Endothelial cell of umbilical vein (primary cell): ENCODE results near the gene HECTD4. TPM values are rescaled to one million over a fixed set of nuclear protein-coding genes. Genes with fewer than 3 reads are reported as not detected.

Experiments
- BruUV-seq: library from RNA; stranded (reverse); fragments of 400-500 nt; replicated peaks from 2 replicates; lab custom pipeline; 2021; lab: Mats Ljungman, UMichigan
- CTCF ChIA-PET: fragments of 300-600, 350-600 bp; sonication (Branson Sonifier 250); formaldehyde crosslinking; loops from one replicate; lab custom pipeline; 2021; ENCODE audit warnings: antibody characterized with exemption, inconsistent platforms; lab: Charles Lee
- POLR2A ChIA-PET: fragments of 300-600, 350-600 bp; sonication (Branson Sonifier 250); formaldehyde crosslinking; loops from one replicate; lab custom pipeline; 2021; ENCODE audit warnings: antibody characterized with exemption, inconsistent platforms; lab: Charles Lee
- DNase-seq: peaks from one replicate; pipeline ENCODE4 v3.0.0-alpha.2; 2011; ENCODE audit warnings: low read depth, low spot score
- FAIRE-seq: peaks from 2 replicates; lab custom pipeline; 2011; peaks lifted over from hg19 to GRCh38; lab: Jason Lieb, UNC
- H2AFZ ChIP-seq: 2 replicates; pipeline ENCODE4 v1.6.0; 2012; ENCODE audit warnings: low read depth, low read length, control low read depth, inconsistent platforms
- H3K27ac ChIP-seq: 2 replicates; pipeline ENCODE4 v1.5.1; 2011; ENCODE audit warnings: low read depth, mild to moderate bottlenecking, control low read depth, low read length, moderate library complexity; ENCODE audit not compliant: insufficient read depth
- H3K27me3 ChIP-seq, 2 experiments: 2 replicates each; pipeline versions ENCODE4 v1.6.0 to v1.6.1; 2011; ENCODE audit warnings: low read length in 2 of 2, mixed read lengths in 1 of 2; ENCODE audit not compliant: control insufficient read depth in 2 of 2, insufficient read depth in 2 of 2
- H3K36me3 ChIP-seq, 2 experiments: 2 replicates in 1 of 2; 3 replicates in 1 of 2; pipeline ENCODE4 v1.5.1; 2011; ENCODE audit warnings: low read length in 2 of 2, mild to moderate bottlenecking in 1 of 2, moderate library complexity in 1 of 2; ENCODE audit not compliant: control insufficient read depth in 2 of 2, insufficient read depth in 2 of 2; ENCODE audit errors: extremely low read depth in 1 of 2
- H3K4me1 ChIP-seq: 3 replicates; pipeline ENCODE4 v1.5.1; 2011; ENCODE audit warnings: mild to moderate bottlenecking, low read length; ENCODE audit not compliant: control insufficient read depth, insufficient read depth; ENCODE audit errors: extremely low read depth
- H3K4me2 ChIP-seq: 2 replicates; pipeline ENCODE4 v1.6.1; 2011; ENCODE audit warnings: low read length, control low read depth, mixed read lengths; ENCODE audit not compliant: insufficient read depth
- H3K4me3 ChIP-seq, 3 experiments: fragments of 200-600 bp in 1 of 3; sonication (generic), shearing (Covaris generic) in 1 of 3; replicated peaks in 1 of 3; 2 replicates each; pipeline ENCODE4 v1.5.1; 2011 to 2016; ENCODE audit warnings: control low read depth in 3 of 3, low read length in 3 of 3, mild to moderate bottlenecking in 2 of 3, inconsistent platforms in 1 of 3, low read depth in 1 of 3, moderate library complexity in 1 of 3; ENCODE audit not compliant: insufficient read depth in 1 of 3
- H3K79me2 ChIP-seq: 2 replicates; pipeline ENCODE4 v1.6.0; 2012; ENCODE audit warnings: low read length, inconsistent platforms; ENCODE audit not compliant: control insufficient read depth, insufficient read depth
- H3K9ac ChIP-seq: replicated peaks from 2 replicates; pipeline ENCODE3; 2011; ENCODE audit warnings: low read length, control low read depth; ENCODE audit not compliant: insufficient read depth; ENCODE audit errors: extremely low read depth
- H3K9me1 ChIP-seq: replicated peaks from 3 replicates; pipeline ENCODE4 v1.6.0; 2011; ENCODE audit warnings: mild to moderate bottlenecking, low read length; ENCODE audit not compliant: control insufficient read depth, insufficient read depth; ENCODE audit errors: extremely low read depth
- H3K9me3 ChIP-seq: replicated peaks from 2 replicates; pipeline ENCODE4 v1.5.1; 2012; ENCODE audit warnings: low read length, inconsistent platforms; ENCODE audit not compliant: control insufficient read depth, insufficient read depth
- H4K20me1 ChIP-seq: replicated peaks from 2 replicates; pipeline ENCODE3; 2011; ENCODE audit warnings: mild to moderate bottlenecking, low read length; ENCODE audit not compliant: control insufficient read depth, insufficient read depth; ENCODE audit errors: extremely low read depth
- EZH2 ChIP-seq: IDR thresholded peaks from 2 replicates; pipeline ENCODE4 v1.6.1; 2012; ENCODE audit warnings: borderline replicate concordance, low read depth, mild to moderate bottlenecking, moderate library complexity, low read length, inconsistent platforms; ENCODE audit not compliant: severe bottlenecking
- FOS ChIP-seq: IDR thresholded peaks from 2 replicates; pipeline ENCODE4 v1.6.1; 2011; ENCODE audit warnings: mild to moderate bottlenecking, low read length, moderate library complexity, borderline replicate concordance; ENCODE audit not compliant: insufficient read depth
- GATA2 ChIP-seq: IDR thresholded peaks from 2 replicates; pipeline ENCODE4 v1.7.0; 2011; ENCODE audit warnings: low read depth, mild to moderate bottlenecking, moderate library complexity, mixed read lengths, low read length; ENCODE audit not compliant: insufficient read length, insufficient read depth
- JUN ChIP-seq: IDR thresholded peaks from 2 replicates; pipeline ENCODE4 v1.6.1; 2011; ENCODE audit warnings: borderline replicate concordance, low read depth; ENCODE audit not compliant: insufficient read length, insufficient read depth
- MYC ChIP-seq: IDR thresholded peaks from one replicate; pipeline ENCODE4 v1.6.1; 2011; ENCODE audit warnings: mild to moderate bottlenecking, low read depth, low read length
- POLR2A ChIP-seq: IDR thresholded peaks from 2 replicates; pipeline ENCODE4 v1.6.1; 2012; ENCODE audit warnings: low read depth, mild to moderate bottlenecking, control low read depth, low read length
- POLR2AphosphoS5 ChIP-seq: IDR thresholded peaks from 2 replicates; pipeline ENCODE4 v1.6.1; 2012; ENCODE audit warnings: low read depth, mild to moderate bottlenecking, control low read depth, low read length, moderate library complexity; ENCODE audit not compliant: insufficient read depth
- dilution Hi-C: fragments of 300-500 bp; cut with MboI; formaldehyde crosslinking; loops from one replicate; pipeline ENCODE4 v1.15.0; 2019; ENCODE audit warnings: low sequenced_read_pairs; ENCODE audit not compliant: extremely low pct_ligation_motif_present
- intact Hi-C: fragments of 100-400 bp; cut with micrococcal nuclease; formaldehyde crosslinking; loops from one replicate; pipeline ENCODE4 v1.10.0; 2022
- polyA plus RNA-seq, 4 experiments: library from polyadenylated mRNA; depleted of rRNA in 3 of 4; stranded (reverse) in 3 of 4; unstranded in 1 of 4; fragments of >200 nt; gene quantifications; 2 replicates each; pipeline versions ENCODE4 v1.2.1 to v1.2.3, GENCODE V29; 2011 to 2012; ENCODE audit warnings: missing spikeins in 1 of 4
- total RNA-seq: library from RNA; stranded (reverse); gene quantifications from 2 replicates; pipeline ENCODE4 v1.2.3, GENCODE V29; 2021
- TF ChIP-seq, protein P1 (sequence below): IDR thresholded peaks from 2 replicates; pipeline ENCODE4 v1.6.1; 2011; ENCODE audit not compliant: insufficient read depth, insufficient read length
- TF ChIP-seq, protein P2 (sequence below), 2 donors: IDR thresholded peaks; 1 replicate in 1 of 2; 2 replicates in 1 of 2; pipeline ENCODE4 v1.5.1; 2011; ENCODE audit warnings: low read length in 2 of 2, mild to moderate bottlenecking in 2 of 2, moderate library complexity in 2 of 2, control low read depth in 1 of 2, inconsistent platforms in 1 of 2, low read depth in 1 of 2; ENCODE audit not compliant: insufficient read depth in 1 of 2; ENCODE audit errors: extremely low read depth in 1 of 2

The HECTD4 gene
- total and polyA plus RNA-seq, 2 donors (not counting 3 experiments of a cell fraction or from before 2014, with no cell fraction given): 9.7 to 47.7 TPM

DNA sequence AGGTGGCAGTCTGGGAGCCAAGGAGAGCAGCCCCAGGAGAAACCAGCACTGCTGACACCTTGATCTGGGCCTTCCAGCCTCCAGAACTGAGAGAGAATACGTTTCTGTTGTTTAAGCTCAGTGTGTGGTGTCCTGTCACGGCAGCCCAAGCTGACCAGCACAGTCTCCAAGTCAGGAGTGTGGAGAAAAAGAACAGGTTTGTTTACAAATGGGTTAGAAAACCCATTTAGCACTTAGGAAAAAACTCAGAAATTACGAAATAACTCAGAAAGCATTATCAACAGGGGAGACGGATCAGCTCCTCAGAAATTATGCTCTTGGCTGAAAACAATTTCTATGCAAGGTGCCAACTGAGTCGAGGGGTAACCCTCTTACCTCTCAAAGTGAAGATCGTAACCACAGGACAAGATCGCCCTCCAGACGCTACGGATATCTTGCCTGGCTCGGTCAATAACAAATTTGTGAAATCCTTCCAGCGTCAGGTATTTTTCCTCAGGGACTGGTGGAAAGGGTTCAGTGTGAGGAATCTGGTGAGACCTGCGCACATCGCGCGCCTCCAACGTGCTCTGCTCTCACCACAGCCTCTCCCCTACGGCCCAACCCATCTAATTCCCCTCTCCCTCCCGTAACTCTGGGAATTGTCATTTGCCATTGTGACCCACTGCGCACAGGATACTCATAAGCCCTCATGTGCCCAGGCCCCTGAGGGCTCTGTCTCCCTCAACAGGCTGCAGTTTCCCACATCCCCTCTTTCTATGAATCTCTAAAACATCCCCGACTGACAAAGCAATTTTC lies 206.7 kb downstream of the HECTD4 start:
- TF ChIP-seq, protein P1, sequence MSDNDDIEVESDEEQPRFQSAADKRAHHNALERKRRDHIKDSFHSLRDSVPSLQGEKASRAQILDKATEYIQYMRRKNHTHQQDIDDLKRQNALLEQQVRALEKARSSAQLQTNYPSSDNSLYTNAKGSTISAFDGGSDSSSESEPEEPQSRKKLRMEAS: no peak
- TF ChIP-seq FOS (no peak), MYC (no peak), POLR2AphosphoS5 (no peak), JUN (no peak), EZH2 (no peak), GATA2 (no peak), POLR2A (no peak)
- TF ChIP-seq, protein P2, sequence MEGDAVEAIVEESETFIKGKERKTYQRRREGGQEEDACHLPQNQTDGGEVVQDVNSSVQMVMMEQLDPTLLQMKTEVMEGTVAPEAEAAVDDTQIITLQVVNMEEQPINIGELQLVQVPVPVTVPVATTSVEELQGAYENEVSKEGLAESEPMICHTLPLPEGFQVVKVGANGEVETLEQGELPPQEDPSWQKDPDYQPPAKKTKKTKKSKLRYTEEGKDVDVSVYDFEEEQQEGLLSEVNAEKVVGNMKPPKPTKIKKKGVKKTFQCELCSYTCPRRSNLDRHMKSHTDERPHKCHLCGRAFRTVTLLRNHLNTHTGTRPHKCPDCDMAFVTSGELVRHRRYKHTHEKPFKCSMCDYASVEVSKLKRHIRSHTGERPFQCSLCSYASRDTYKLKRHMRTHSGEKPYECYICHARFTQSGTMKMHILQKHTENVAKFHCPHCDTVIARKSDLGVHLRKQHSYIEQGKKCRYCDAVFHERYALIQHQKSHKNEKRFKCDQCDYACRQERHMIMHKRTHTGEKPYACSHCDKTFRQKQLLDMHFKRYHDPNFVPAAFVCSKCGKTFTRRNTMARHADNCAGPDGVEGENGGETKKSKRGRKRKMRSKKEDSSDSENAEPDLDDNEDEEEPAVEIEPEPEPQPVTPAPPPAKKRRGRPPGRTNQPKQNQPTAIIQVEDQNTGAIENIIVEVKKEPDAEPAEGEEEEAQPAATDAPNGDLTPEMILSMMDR (IDR thresholded peaks at IDR 0.05; ENCODE audit: extremely low read depth in 1 of 2, insufficient read depth in 1 of 2, low read depth in 1 of 2, low read length in 2 of 2): no peak
- H3K36me3 ChIP-seq: peaks cover 6 to 28% of the 10 kb centered on the region in 2 experiments

More for the DNA sequence above, 206.7 kb downstream of the HECTD4 start:
- ChIA-PET CTCF (no interaction called here), POLR2A (no interaction called here)
- H2AFZ ChIP-seq: no peak overlapping the region
- FAIRE-seq: no peak
- H3K27me3 ChIP-seq: no peaks in the 10 kb centered on the region
- no TSS peak for BruUV-seq
- H3K4me3 ChIP-seq: no peak overlapping the region
- dilution Hi-C loops (no loop called here), intact Hi-C loops (loop anchor here (10.0 kb wide), 1 partner anchor 231 kb away; no protein-coding TSS in a partner anchor)
- no peak for DNase-seq
- no peaks in the 10 kb centered on the region for H3K9me3 ChIP-seq
- H3K4me1 ChIP-seq: no peaks in the 10 kb centered on the region
- no peak overlapping the region for H3K4me2 ChIP-seq
- no peaks in the 10 kb centered on the region for H4K20me1 ChIP-seq
- no peaks in the 10 kb centered on the region for H3K79me2 ChIP-seq
- H3K27ac ChIP-seq: no peak overlapping the region
- no peak overlapping the region for H3K9ac ChIP-seq
- no peaks in the 10 kb centered on the region for H3K9me1 ChIP-seq
